H1 (cell line): ENCODE data around the gene SCART1. TPM values are rescaled to one million over a fixed set of nuclear protein-coding genes. Genes with fewer than 3 reads are reported as not detected.

Experiments
- CTCF ChIA-PET: fragments of 300-600 bp; sonication (Branson Sonifier 250); formaldehyde crosslinking; loops from one replicate; lab custom pipeline; 2021; ENCODE audit not compliant: partially characterized antibody; lab: Charles Lee
- POLR2A ChIA-PET: fragments of 300-600 bp; sonication (Branson Sonifier 250); formaldehyde crosslinking; loops from one replicate; lab custom pipeline; 2021; ENCODE audit warnings: inconsistent platforms; ENCODE audit not compliant: partially characterized antibody; lab: Charles Lee
- DNase-seq, 2 experiments: peaks; one replicate each; pipeline versions ENCODE4 v3.0.0 to v3.0.0-alpha.2; 2010 to 2022; ENCODE audit warnings: low spot score in 2 of 2, low read depth in 1 of 2, mixed read lengths in 1 of 2
- FAIRE-seq: peaks from 2 replicates; lab custom pipeline; 2011; peaks lifted over from hg19 to GRCh38; lab: Jason Lieb, UNC
- H2AFZ ChIP-seq: 2 replicates; pipeline ENCODE4 v1.8.1; 2012; ENCODE audit warnings: low read length, inconsistent platforms
- H2AK5ac ChIP-seq: 2 replicates; pipeline ENCODE4 v1.6.1; 2013; ENCODE audit warnings: low read depth, low read length
- H2BK120ac ChIP-seq: replicated peaks from 2 replicates; pipeline ENCODE3; 2013; ENCODE audit warnings: low read depth, low read length, inconsistent platforms
- H2BK12ac ChIP-seq: 2 replicates; pipeline ENCODE4 v1.6.1; 2013; ENCODE audit warnings: low read depth, low read length
- H2BK15ac ChIP-seq: 2 replicates; pipeline ENCODE4 v1.6.1; 2013; ENCODE audit warnings: low read length
- H2BK20ac ChIP-seq: 2 replicates; pipeline ENCODE4 v1.6.1; 2013; ENCODE audit warnings: low read length
- H2BK5ac ChIP-seq: 2 replicates; pipeline ENCODE4 v1.6.1; 2013; ENCODE audit warnings: low read depth, low read length
- H3K14ac ChIP-seq: 2 replicates; pipeline ENCODE4 v1.6.1; 2013; ENCODE audit warnings: inconsistent platforms; ENCODE audit not compliant: insufficient read length
- H3K18ac ChIP-seq: 2 replicates; pipeline ENCODE4 v1.6.1; 2013; ENCODE audit warnings: low read length; ENCODE audit errors: extremely low read depth
- H3K23ac ChIP-seq: 2 replicates; pipeline ENCODE4 v1.6.1; 2013; ENCODE audit warnings: inconsistent platforms; ENCODE audit not compliant: insufficient read length
- H3K23me2 ChIP-seq: 2 replicates; pipeline ENCODE4 v1.6.1; 2013; ENCODE audit warnings: low read depth, low read length
- H3K27ac ChIP-seq: 2 replicates; pipeline ENCODE4 v1.6.1; 2011; ENCODE audit warnings: low read depth, low read length, inconsistent platforms
- H3K27me3 ChIP-seq, 4 experiments: replicated peaks in 1 of 4; 1 replicate in 1 of 4; 2 replicates in 3 of 4; pipeline versions ENCODE4 v1.6.1 to v1.8.1; 2011 to 2013; ENCODE audit warnings: low read length in 3 of 4, mild to moderate bottlenecking in 3 of 4, inconsistent platforms in 2 of 4, mixed read lengths in 2 of 4, moderate library complexity in 1 of 4; ENCODE audit not compliant: control insufficient read depth in 3 of 4, insufficient read depth in 3 of 4; ENCODE audit errors: extremely low read depth in 1 of 4
- H3K36me3 ChIP-seq, 4 experiments: 2 replicates each; pipeline versions ENCODE4 v1.6.1 to v1.8.1; 2011 to 2013; ENCODE audit warnings: mild to moderate bottlenecking in 4 of 4, low read length in 3 of 4, moderate library complexity in 2 of 4, control low read depth in 1 of 4, inconsistent platforms in 1 of 4; ENCODE audit not compliant: insufficient read depth in 4 of 4, control insufficient read depth in 2 of 4
- H3K4ac ChIP-seq: replicated peaks from 2 replicates; pipeline ENCODE3; 2013; ENCODE audit warnings: low read length, low read depth, mixed read lengths, inconsistent platforms; ENCODE audit not compliant: insufficient read length
- H3K4me1 ChIP-seq, 4 experiments: replicated peaks in 1 of 4; 1 replicate in 1 of 4; 2 replicates in 3 of 4; pipeline versions ENCODE4 v1.6.1 to v1.8.1; 2011 to 2013; ENCODE audit warnings: low read length in 3 of 4, inconsistent platforms in 2 of 4, mixed read lengths in 1 of 4; ENCODE audit not compliant: insufficient read depth in 4 of 4, control insufficient read depth in 3 of 4
- H3K4me2 ChIP-seq, 2 experiments: 2 replicates each; pipeline versions ENCODE4 v1.6.1 to v1.8.1; 2011 to 2013; ENCODE audit warnings: low read depth in 2 of 2, low read length in 2 of 2, control low read depth in 1 of 2, inconsistent platforms in 1 of 2, mild to moderate bottlenecking in 1 of 2; ENCODE audit not compliant: insufficient read depth in 1 of 2
- H3K4me3 ChIP-seq, 4 experiments: fragments of 200-600, 300-600 bp in 1 of 4; sonication (generic), shearing (Covaris generic), sonication (Bioruptor Twin) in 1 of 4; 2 replicates each; pipeline versions ENCODE4 v1.5.1 to v1.8.1; 2011 to 2016; ENCODE audit warnings: low read length in 4 of 4, low read depth in 3 of 4, control low read depth in 2 of 4, inconsistent platforms in 2 of 4, mild to moderate bottlenecking in 2 of 4, mixed read lengths in 1 of 4, moderate library complexity in 1 of 4; ENCODE audit not compliant: insufficient read depth in 2 of 4; ENCODE audit errors: extremely low read depth in 1 of 4
- H3K56ac ChIP-seq: replicated peaks from 2 replicates; pipeline ENCODE3; 2013; ENCODE audit warnings: low read depth, mild to moderate bottlenecking, mixed read lengths, low read length, inconsistent platforms; ENCODE audit not compliant: insufficient read length
- H3K79me1 ChIP-seq: 2 replicates; pipeline ENCODE4 v1.6.1; 2013; ENCODE audit warnings: low read depth, low read length, control low read depth
- H3K79me2 ChIP-seq, 2 experiments: 2 replicates each; pipeline versions ENCODE4 v1.6.1 to v1.8.1; 2012 to 2013; ENCODE audit warnings: low read length in 2 of 2, mild to moderate bottlenecking in 2 of 2, inconsistent platforms in 1 of 2; ENCODE audit not compliant: insufficient read depth in 2 of 2, control insufficient read depth in 1 of 2
- H3K9ac ChIP-seq, 4 experiments: replicated peaks in 1 of 4; 1 replicate in 1 of 4; 2 replicates in 3 of 4; pipeline versions ENCODE4 v1.6.1 to v1.8.1; 2011 to 2013; ENCODE audit warnings: low read depth in 3 of 4, low read length in 3 of 4, control low read depth in 2 of 4, mild to moderate bottlenecking in 2 of 4, moderate library complexity in 2 of 4, inconsistent platforms in 1 of 4; ENCODE audit errors: extremely low read depth in 1 of 4
- H3K9me3 ChIP-seq, 2 experiments: 2 replicates each; pipeline versions ENCODE4 v1.6.1 to v1.8.1; 2012 to 2013; ENCODE audit warnings: mild to moderate bottlenecking in 2 of 2, moderate library complexity in 2 of 2, control low read depth in 1 of 2, inconsistent platforms in 1 of 2, low read depth in 1 of 2, low read length in 1 of 2, mixed read lengths in 1 of 2; ENCODE audit not compliant: insufficient read depth in 2 of 2
- H4K20me1 ChIP-seq, 2 experiments: replicated peaks in 1 of 2; 2 replicates each; pipeline versions ENCODE3 to v1.8.1; 2011 to 2013; ENCODE audit warnings: inconsistent platforms in 2 of 2, low read length in 2 of 2, mild to moderate bottlenecking in 1 of 2; ENCODE audit not compliant: insufficient read depth in 2 of 2, control insufficient read depth in 1 of 2
- H4K5ac ChIP-seq: 2 replicates; pipeline ENCODE4 v1.6.1; 2013; ENCODE audit warnings: low read length, low read depth, mixed read lengths, inconsistent platforms; ENCODE audit not compliant: insufficient read length
- H4K8ac ChIP-seq: 2 replicates; pipeline ENCODE4 v1.8.0; 2013; ENCODE audit warnings: mild to moderate bottlenecking, moderate library complexity, low read length, inconsistent platforms; ENCODE audit not compliant: insufficient read depth; ENCODE audit errors: extremely low read depth
- H4K91ac ChIP-seq: replicated peaks from 2 replicates; pipeline ENCODE3; 2013; ENCODE audit warnings: low read length, mixed read lengths, inconsistent platforms; ENCODE audit not compliant: insufficient read length
- HDAC2 ChIP-seq, 2 experiments: fragments of 300-600 bp in 1 of 2; sonication (generic) in 1 of 2; IDR thresholded peaks; 2 replicates each; pipeline ENCODE4 v1.6.1; 2011 to 2012; ENCODE audit warnings: low read depth in 2 of 2, low read length in 2 of 2, mild to moderate bottlenecking in 2 of 2, moderate library complexity in 2 of 2, borderline replicate concordance in 1 of 2, inconsistent platforms in 1 of 2
- ZNF274 ChIP-seq: IDR thresholded peaks from 2 replicates; pipeline ENCODE4 v1.7.0; 2012; ENCODE audit warnings: low read length, borderline replicate concordance; ENCODE audit errors: extremely low read depth
- WGBS, 2 experiments: shearing (Covaris generic) in 1 of 2; methylation state at CpG; one replicate each; pipeline versions ENCODE4 v1.1.6 to v1.1.7; 2013 to 2015; ENCODE audit warnings: low lambda C conversion rate in 2 of 2, mixed read lengths in 2 of 2, inconsistent platforms in 1 of 2, low coverage in 1 of 2, missing lambda C conversion rate in 1 of 2; ENCODE audit not compliant: insufficient replicate concordance in 2 of 2, insufficient coverage in 1 of 2, insufficient read length in 1 of 2; ENCODE audit errors: extremely low coverage in 1 of 2, missing lambda C conversion rate in 1 of 2; 5-methylcytosine and 5-hydroxymethylcytosine counted together
- polyA plus RNA-seq, 7 experiments: library from polyadenylated mRNA; depleted of rRNA in 3 of 7; stranded (reverse) in 5 of 7; unstranded in 2 of 7; fragments of >200 nt in 5 of 7; fragments of 200-250 nt in 2 of 7; gene quantifications; 1 replicate in 5 of 7; 2 replicates in 1 of 7; 4 replicates in 1 of 7; pipeline versions ENCODE4 v1.2.1 to v1.2.3, GENCODE V29; 2011 to 2013; ENCODE audit warnings: missing spikeins in 2 of 7, mixed read lengths in 2 of 7
- total RNA-seq: library from RNA; stranded (reverse); fragmentation: NEBNext Ultra II Directional; extraction: Animal tissue kit (Norgen Biotek cat#: 25700); gene quantifications from 2 replicates; pipeline ENCODE4 v1.2.1, GENCODE V29; 2021

Gene SCART1
- total and polyA plus RNA-seq, 2 of the 8 experiments (the other 6 are each of a cell fraction or from before 2014, with no cell fraction given): 0.14 to 0.19 TPM

- Histone ChIP-seq H3K27ac (no peak overlapping the region), H4K5ac (no peak overlapping the region), H3K4me3 (no peak overlapping the region), H3K56ac (no peak overlapping the region), H3K36me3 (no peaks in the 10 kb centered on the region; a peak in 1 of 8 replicates), H3K79me1 (no peaks in the 10 kb centered on the region), H2BK15ac (no peak overlapping the region), H2AFZ (no peak overlapping the region), H4K20me1 (no peaks in the 10 kb centered on the region), H3K27me3 (no peaks in the 10 kb centered on the region), H3K9me3 (peaks cover 48 to 64% of the 10 kb centered on the region in 2 experiments), H3K23me2 (no peaks in the 10 kb centered on the region), H2BK5ac (no peak overlapping the region), H3K14ac (no peak overlapping the region), H3K18ac (no peak overlapping the region), H2BK120ac (no peak overlapping the region), H2BK12ac (no peak overlapping the region), H3K9ac (no peak overlapping the region), H3K4me2 (no peak overlapping the region), H2BK20ac (no peak overlapping the region), H3K4me1 (no peaks in the 10 kb centered on the region), H3K4ac (no peak overlapping the region), H4K8ac (no peak overlapping the region), H3K23ac (no peak overlapping the region), H4K91ac (no peak overlapping the region), H2AK5ac (no peak overlapping the region), H3K79me2 (no peaks in the 10 kb centered on the region)
- TF ChIP-seq ZNF274: no peak
- no peak for TF ChIP-seq HDAC2 (IDR thresholded peaks at IDR 0.05; ENCODE audit: borderline replicate concordance in 1 of 2, low read depth in 2 of 2, low read length in 2 of 2)
- 75% methylated on average over 4 of the region's 4 CpGs; no CpG with 5 or more reads in 1 of the 2 experiments for WGBS, 2 experiments
- ChIA-PET CTCF (no interaction called here), POLR2A (no interaction called here)
- FAIRE-seq: no peak
- no peak for DNase-seq
Measured at GRCh38 chr10:133511408-133511807, 57.7 kb downstream of the SCART1 start.
